Right atrium auricular region (tissue), 2 donors: Measurements from ENCODE around the gene ABHD14A. TPM values are rescaled to one million over a fixed set of nuclear protein-coding genes. Genes with fewer than 3 reads are reported as not detected.

Source experiments
- DNase-seq: peaks from one replicate; pipeline ENCODE4 v3.0.0-alpha.2; 2019; ENCODE audit warnings: low spot score
- H3K27ac ChIP-seq, 2 donors: fragments of 200-600 bp; sonication (generic); 1 replicate in 1 of 2; 2 replicates in 1 of 2; pipeline ENCODE4 v1.5.1; 2016 to 2019
- H3K27me3 ChIP-seq, 2 donors: fragments of 200-600 bp; sonication (generic); one replicate each; pipeline versions ENCODE4 v1.5.1 to v1.6.0; 2017 to 2019
- H3K36me3 ChIP-seq: fragments of 200-600 bp; sonication (generic); one replicate; pipeline ENCODE4 v1.5.1; 2016
- H3K4me1 ChIP-seq, 2 donors: fragments of 200-600 bp; sonication (generic); one replicate each; pipeline versions ENCODE4 v1.5.1 to v1.6.0; 2017 to 2019
- H3K4me3 ChIP-seq, 2 donors: fragments of 200-600 bp; sonication (generic); 1 replicate in 1 of 2; 2 replicates in 1 of 2; pipeline ENCODE4 v1.5.1; 2017 to 2019; ENCODE audit warnings: mild to moderate bottlenecking in 1 of 2, moderate library complexity in 1 of 2
- H3K9me3 ChIP-seq, 2 donors: fragments of 200-600 bp; sonication (generic); one replicate each; pipeline ENCODE4 v1.5.1; 2019
- total RNA-seq, 2 donors: library from RNA; depleted of rRNA; stranded (reverse); fragments of >200 nt; gene quantifications; one replicate each; pipeline ENCODE4 v1.1.0, GENCODE V29; 2016
- TF ChIP-seq, protein P1 (sequence below), 2 donors: fragments of 200-600 bp; sonication (generic); IDR thresholded peaks; one replicate each; pipeline ENCODE4 v1.5.1; 2019; ENCODE audit warnings: antibody characterized with exemption in 2 of 2

The ABHD14A gene
- total RNA-seq, 2 donors from 2014 or later, result 21.0 to 31.3 TPM

- peak overlapping the region; percentile 47 to 91 for H3K4me3 ChIP-seq
- no peaks in the 10 kb centered on the region for H3K27me3 ChIP-seq
- H3K36me3 ChIP-seq, result no peaks in the 10 kb centered on the region
- DNase-seq, result no peak
- TF ChIP-seq, protein P1, sequence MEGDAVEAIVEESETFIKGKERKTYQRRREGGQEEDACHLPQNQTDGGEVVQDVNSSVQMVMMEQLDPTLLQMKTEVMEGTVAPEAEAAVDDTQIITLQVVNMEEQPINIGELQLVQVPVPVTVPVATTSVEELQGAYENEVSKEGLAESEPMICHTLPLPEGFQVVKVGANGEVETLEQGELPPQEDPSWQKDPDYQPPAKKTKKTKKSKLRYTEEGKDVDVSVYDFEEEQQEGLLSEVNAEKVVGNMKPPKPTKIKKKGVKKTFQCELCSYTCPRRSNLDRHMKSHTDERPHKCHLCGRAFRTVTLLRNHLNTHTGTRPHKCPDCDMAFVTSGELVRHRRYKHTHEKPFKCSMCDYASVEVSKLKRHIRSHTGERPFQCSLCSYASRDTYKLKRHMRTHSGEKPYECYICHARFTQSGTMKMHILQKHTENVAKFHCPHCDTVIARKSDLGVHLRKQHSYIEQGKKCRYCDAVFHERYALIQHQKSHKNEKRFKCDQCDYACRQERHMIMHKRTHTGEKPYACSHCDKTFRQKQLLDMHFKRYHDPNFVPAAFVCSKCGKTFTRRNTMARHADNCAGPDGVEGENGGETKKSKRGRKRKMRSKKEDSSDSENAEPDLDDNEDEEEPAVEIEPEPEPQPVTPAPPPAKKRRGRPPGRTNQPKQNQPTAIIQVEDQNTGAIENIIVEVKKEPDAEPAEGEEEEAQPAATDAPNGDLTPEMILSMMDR (IDR thresholded peaks at IDR 0.05), result no peak
- no peaks in the 10 kb centered on the region for H3K9me3 ChIP-seq
- peak overlapping the region; percentile 78 to 86 for H3K27ac ChIP-seq
- H3K4me1 ChIP-seq, result peaks cover 0 to 61% of the 10 kb centered on the region in 2 donors
These were observed 7.9 kb upstream of the ABHD14A start for GRCh38 chr3:51966922-51967383.

DNA sequence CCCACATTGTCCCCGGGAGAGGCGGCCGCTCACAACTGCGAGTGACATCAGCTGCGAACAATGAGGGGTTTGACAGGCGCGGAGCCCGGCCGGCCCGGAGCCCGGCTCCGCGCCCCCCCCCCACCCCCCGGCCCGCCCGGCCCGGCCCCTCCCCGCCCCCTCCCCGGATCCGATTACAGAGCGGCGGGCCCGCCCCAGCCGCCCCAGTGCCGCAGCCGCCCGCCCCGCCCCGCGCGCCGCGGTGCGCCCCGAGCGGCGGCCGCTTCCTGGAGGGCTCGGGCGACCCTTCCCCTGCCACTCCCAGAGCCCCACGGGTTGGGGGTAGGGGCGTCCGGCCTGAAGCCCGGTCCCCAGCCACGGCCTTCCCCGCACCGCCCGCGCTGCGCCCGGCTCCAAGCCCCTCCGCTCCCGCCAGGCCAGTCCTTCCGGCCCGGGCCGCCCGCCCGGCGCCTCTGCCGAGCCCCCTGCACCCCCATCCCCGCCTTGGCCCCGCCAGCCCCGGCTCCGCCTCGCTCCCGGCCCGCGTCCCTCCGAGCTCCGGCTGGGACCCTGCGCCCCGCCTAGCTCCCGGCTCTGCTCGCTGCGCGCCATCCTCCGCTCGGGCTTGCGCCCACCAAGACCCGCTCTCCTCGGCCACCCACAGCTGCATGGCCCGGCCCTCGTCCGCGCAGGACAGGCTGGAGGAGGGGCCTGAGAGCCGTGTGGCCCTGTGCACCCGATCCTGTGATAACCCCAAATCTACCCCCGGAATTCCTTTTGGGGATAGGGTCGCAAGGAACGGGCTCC lies 7.3 kb upstream of the ABHD14A start, which contains the start of gene PCBP4:
PCBP4 (minus strand) TSS at position 71 of the 786 bp plus-strand sequence. CDS start 6,214 bp downstream, outside the sequence.
- Histone ChIP-seq H3K36me3 (no peaks in the 10 kb centered on the region), H3K4me3 (peak within 1 kb of the TSS; percentile 74 to 91), H3K9me3 (no peaks in the 10 kb centered on the region), H3K27ac (peak within 1 kb of the TSS; percentile 91 to 94), H3K4me1 (peaks cover 0 to 54% of the 10 kb centered on the region in 2 donors), H3K27me3 (no peaks in the 10 kb centered on the region)
- peak; percentile 80 for DNase-seq
- TF ChIP-seq, protein P1 (IDR thresholded peaks at IDR 0.05), result no peak

DNA sequence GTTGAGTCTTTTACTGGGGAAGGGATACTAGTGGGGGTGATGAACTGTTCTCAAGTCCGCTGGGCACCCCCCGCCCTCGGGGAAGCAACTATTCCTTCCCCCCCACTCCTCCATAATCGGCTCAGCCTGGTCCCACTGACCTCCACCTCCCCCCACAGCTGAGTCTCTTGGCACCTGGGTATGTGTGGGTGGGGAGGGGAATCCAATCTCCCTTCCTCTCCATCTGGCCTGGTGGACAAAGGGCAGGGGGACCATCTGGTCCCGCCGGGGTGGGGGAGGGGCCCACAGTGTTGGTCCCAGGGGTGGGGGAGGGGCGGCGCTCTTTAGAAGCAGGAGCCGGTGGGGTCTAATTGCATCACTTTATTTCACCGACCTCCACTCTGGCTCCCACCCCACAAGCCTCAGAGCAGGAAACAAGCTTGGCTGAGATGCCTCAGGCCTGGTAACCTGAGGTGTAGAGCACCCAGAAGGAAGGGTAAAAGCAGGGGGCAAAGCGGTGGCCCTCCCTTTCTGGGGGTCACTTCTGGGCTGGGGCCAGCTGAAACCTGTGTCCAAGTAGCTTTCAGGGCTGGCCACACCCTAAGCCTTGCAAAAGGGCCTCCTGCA lies 6.6 kb upstream of the ABHD14A start:
- Histone ChIP-seq H3K4me3 (peak overlapping the region; percentile 74 to 91), H3K4me1 (peaks cover 0 to 51% of the 10 kb centered on the region in 2 donors), H3K27ac (peak overlapping the region; percentile 91 to 94), H3K27me3 (no peaks in the 10 kb centered on the region), H3K9me3 (no peaks in the 10 kb centered on the region), H3K36me3 (no peaks in the 10 kb centered on the region)
- TF ChIP-seq, protein P1 (IDR thresholded peaks at IDR 0.05), result no peak
- no peak for DNase-seq

- peaks cover 0 to 46% of the 10 kb centered on the region in 2 donors for H3K4me1 ChIP-seq
- H3K27ac ChIP-seq, result no peak overlapping the region
- no peaks in the 10 kb centered on the region for H3K27me3 ChIP-seq
- TF ChIP-seq, protein P1 (IDR thresholded peaks at IDR 0.05), result no peak
- H3K4me3 ChIP-seq, result no peak overlapping the region
- H3K36me3 ChIP-seq, result no peaks in the 10 kb centered on the region
- no peak for DNase-seq
- no peaks in the 10 kb centered on the region for H3K9me3 ChIP-seq
These were observed 5.8 kb upstream of the ABHD14A start for GRCh38 chr3:51968883-51969678.

DNA sequence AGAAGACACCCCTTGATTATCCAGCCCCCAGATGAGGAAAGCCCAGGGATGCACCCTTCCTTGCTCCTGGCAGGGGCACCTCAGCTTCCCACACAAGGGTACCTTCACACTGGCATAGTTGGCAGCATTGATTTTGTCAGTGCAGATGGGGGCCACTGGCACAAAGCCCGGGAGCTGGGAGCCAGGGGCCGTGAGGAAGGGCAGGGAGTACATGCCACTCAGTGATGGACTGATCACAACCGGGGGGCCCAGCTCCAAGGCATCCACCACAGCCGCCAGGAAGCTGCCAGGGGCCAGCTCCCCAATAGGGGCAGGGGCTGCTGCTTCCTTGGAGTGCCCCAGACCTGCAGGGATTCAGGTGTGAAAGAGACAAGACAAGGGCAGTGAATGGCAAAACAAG lies 5.0 kb upstream of the ABHD14A start:
- H3K36me3 ChIP-seq, result no peaks in the 10 kb centered on the region
- no peak overlapping the region for H3K27ac ChIP-seq
- no peaks in the 10 kb centered on the region for H3K27me3 ChIP-seq
- DNase-seq, result no peak
- TF ChIP-seq, protein P1 (IDR thresholded peaks at IDR 0.05), result no peak
- peaks cover 0 to 46% of the 10 kb centered on the region in 2 donors for H3K4me1 ChIP-seq
- no peak overlapping the region for H3K4me3 ChIP-seq
- no peaks in the 10 kb centered on the region for H3K9me3 ChIP-seq
